HG03103 (cell line): ENCODE data around the gene HOXB8.

Experiments
- ATAC-seq: cut with Tn5 transposase; IDR thresholded peaks from one replicate; pipeline ENCODE4 v1.9.1; 2021; ENCODE audit warnings: low read depth; ENCODE audit not compliant: unreplicated experiment

Gene HOXB8

DNA sequence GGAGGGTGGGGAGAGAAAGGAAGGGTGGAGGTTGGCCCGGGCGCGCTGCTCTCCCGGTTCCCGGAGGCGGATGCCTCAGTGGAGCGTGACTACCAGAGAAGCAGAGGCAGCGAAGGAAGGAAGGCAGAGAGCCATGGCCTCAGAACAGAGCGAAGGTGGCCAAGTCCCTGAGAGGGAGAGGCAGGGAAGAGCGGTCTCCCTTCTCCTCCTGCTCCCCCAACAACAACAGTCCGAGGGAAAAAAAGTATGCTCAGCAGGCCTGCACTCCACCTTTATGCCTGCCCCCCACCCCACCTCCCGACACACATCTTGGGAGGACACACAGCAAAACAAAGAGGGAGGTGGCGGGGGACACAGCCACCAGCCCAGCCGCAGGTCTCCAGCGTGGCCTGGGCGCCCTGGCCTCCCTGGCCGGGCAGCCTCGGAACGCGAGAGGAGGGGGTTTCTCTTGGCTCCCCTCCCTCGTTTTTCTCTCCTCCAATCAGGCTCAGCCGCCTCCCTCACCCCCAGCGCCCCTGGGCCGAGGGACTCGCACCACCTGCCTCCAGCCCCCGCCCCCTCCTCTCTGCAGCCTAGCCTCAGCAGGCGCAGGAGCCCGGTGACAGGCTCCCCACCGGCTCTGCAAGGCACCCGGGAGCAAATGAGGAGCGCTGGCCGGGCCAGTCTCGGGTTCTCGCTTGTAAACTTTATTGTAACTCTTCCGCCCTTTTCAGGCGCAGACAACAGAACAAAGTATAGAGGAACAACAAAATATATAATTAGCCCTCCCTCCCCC, 3.2 kb downstream of the HOXB8 start:
- ATAC-seq = no peak

DNA sequence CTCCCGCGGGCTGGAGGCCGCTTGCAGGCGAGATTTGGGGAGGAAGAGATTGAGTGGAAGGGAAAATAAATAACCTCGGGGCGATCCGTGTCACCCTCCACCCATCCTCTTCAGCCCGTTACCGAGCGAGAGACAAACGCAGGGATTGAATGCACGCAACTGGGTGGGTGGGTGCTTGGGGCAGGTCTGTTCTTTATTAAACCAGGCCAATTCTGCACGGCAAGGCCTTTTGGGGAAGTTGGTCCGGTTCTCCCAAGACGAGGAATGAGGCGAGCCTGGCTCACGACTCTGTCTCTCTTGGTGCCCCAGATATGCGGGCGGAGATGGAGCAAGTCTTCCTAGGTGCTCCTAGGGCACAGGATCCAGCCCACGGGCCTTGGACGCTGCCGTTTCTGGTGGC, 3.9 kb downstream of the HOXB8 start:
- ATAC-seq = no peak

DNA sequence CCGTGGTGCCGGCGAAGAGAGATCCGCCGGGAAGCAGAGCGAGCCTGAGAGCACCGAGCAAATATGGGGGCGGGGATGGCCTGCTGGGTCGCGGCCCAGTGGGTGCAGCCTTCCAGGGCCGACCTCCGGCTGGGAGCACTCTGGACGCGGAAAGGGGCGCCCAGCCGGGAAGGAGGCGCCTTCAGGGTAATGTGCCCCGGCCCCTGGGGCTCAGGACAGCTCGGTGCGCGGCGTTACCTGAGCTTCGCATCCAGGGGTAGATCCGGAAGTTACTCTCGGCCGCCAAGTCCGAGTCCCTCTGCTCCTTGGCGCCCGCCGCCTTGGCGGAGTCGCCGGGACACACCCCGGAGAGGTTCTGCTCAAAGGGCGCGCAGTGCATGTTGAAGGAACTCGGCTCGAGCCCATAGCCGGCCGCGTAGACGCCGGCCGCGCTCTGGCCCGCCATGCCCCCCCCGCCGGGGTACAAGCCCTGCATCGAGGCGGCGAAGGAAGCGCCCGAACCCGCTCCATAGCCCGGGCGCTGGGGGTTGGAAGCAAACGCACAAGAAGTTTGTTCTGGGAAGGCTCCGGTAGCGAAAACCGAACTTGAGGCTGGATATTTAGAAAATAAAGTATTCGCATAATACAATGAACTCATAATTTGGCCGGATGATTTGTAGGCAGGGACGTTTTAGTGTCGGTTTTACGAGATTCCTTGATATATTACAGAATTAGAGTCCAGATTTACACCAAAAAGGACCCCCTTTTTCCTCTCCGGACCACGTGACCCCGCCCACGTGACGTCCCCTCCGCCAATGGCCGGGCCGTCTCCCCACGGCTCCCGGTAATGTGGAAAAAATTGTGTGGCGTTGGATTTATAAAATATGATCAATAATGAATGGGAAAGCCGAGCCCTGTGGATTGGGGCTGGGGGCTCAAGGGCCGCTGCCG, 4.5 kb downstream of the HOXB8 start, which contains the start of gene HOXB7:
HOXB7 (minus strand) TSS at position 736 of the 930 bp plus-strand sequence; CDS start at position 637, 99 bp downstream.
- ATAC-seq = no peak

DNA sequence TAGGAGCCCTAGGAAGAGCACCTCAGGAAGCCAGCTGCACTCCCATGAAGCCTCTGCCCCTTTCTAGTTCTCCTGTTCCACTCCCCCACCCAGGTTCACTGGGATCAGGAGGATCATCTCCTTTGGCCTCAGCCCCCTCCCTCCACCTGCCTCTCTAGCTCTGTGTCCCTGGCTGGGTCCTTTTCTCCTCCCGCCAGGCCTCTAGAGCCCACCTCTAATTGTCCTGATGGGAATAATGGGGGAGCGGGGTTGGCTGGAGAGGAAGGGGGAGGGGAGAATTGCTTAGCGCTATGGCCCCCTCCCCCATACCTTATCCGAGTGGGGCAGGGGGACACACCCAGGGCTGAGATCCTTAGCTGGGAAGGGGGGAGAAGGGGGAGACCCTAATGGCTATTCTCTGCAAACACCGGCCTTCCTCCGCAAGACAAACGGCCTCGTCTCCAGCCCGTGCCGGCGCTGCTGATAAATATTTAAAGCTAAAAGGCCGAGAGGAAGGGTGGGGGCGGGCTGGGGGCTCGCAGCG, 5.3 kb downstream of the HOXB8 start:
- no peak for ATAC-seq

- ATAC-seq = no peak
Observed at GRCh38 chr17:48609033-48609432, 6.1 kb downstream of the HOXB8 start.

- ATAC-seq = no peak
Observed at GRCh38 chr17:48608494-48608834, 6.6 kb downstream of the HOXB8 start.

GRCh38 chr17:48606892-48607614, 8.0 kb downstream of the HOXB8 start:
- no peak for ATAC-seq

- ATAC-seq = no peak
Observed at GRCh38 chr17:48605991-48606891, 8.9 kb downstream of the HOXB8 start.

DNA sequence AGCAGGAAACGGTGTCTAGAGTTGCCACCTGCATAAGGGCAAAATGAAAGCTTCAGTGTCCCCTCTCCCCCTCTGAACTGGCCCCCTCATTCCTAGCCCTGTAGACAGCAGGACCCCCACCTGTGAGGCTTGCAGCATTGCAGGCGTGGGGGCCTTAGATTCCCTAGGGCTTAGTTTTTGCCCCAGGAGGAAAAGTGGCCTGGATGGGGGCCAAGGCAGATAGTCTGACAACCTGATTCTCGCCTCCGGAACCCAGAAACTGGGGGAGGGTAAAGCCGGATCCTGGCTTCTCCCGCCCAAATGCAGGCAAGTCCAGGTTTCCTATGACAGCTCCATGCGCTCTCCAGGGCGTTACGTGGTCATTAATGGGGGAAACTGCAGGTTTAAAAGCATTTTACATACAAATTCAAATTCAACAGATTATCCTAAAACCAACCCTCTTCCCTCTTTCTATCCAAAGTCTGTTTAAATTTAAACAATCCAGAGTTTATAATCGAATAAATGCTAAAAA, 9.6 kb downstream of the HOXB8 start:
- ATAC-seq = no peak

DNA sequence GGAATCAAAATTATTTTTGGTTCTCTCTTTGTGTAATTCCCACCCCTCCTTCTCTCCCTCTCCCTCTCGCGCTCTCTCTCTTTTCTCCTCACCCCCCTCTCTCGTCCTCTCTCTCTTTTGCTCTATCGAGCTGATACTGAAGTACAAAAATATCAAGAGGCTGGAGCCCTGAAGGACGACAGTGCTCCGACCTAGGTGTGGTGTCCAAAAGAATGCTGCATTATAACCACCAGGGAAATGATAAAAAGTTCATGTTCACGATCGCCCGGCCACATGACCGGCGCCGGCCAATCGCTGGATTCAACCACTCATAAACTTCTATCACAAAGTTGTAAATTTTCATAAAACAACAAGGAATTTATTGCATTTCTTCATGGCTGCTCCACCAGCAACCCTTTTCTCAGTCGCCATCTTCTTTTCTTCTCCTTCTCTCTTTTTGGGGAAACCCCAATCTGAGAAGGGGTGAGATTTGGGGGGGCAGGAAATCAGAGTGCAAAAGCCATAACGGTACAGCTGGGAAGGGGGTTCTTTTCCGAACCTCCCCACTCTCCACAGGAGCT, 10.2 kb downstream of the HOXB8 start, which contains the start of gene HOXB6:
HOXB6 (minus strand) TSS at position 217 of the 560 bp plus-strand sequence. CDS start 6,836 bp downstream, outside the sequence.
- ATAC-seq = no peak

DNA sequence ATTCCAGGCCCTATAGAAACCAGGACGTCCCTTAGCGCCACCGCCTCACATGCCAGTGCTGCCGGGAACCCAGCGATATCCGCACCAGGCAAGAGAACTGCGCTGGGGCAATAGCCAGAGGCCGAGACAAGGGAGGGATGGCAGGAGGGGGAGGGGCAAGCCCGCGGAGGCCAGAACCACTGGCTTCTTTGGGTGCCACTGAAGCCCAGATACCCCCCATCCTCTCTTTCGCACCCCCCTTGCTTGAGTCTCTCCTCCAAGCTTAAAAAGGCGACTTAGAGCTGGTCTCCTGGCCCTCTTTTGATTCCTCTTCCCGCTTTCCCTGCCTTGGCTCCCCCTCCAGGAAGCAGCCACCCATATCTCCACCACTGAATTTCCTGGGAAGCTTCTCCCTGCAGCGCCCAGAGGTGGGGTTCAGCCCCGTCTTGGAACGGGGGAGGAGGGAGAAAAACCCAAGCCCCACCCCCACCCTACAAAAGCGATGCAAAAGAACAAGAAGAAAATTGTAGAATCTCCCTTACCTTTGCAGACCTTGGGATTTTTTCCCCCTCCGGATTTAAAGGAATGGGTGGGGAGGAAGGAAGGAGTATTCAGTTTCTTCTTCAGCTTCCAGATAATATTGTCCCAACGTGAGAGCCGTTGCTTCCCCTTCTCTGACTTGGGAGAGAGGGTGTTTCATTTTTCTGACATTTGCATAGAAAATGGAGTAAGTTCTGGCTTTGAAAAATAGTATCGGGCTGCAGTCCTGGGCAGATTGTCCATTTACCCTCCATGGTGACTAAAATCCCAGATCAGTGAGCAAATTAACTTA, 10.9 kb downstream of the HOXB8 start:
- no peak for ATAC-seq

DNA sequence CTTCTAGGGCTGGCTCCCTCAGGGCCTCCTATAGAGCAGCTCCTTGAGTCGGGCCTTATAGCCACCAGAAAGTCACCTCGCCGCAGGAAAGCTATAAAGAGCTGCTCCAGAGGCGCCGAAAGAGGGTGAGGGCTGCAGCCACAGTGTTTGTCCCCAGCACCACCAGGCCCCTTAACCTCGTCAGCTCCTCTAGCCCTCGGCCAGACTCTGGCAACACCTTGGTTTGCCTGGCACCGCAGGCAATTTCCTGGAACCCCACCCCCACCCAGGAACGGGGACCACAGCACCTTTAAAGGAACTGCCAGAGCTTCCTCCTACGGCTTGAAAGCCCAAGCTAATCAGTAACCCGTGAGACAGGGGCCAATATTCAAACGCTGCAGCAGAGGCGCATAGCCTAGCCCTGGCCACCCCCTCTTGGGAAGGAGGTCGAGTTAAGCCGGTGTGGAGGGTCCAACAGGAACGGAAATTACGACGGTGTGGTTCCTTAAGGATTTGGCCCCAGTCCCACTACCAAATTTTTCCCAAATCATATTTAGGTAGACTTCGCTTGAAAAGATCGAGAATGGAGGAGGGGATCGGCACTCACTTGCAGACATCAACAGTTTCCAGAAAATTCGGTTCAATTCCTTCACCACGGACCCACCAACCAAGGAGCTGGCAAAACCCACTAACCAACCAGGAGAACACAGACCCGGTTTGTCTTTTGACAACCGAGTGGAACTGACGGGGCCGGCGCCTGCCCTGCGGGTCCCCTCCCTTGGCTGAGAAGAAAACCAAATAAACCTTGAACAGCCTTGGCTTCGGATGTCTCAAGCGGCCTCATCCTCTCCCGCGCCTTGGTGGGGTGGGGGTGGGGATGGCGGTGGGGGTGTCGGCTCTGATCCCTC, 13.3 kb downstream of the HOXB8 start:
- no peak for ATAC-seq

- ATAC-seq = no peak
Observed at GRCh38 chr17:48601207-48601538, 13.9 kb downstream of the HOXB8 start.

- no peak for ATAC-seq
Observed at GRCh38 chr17:48600244-48601098, 14.6 kb downstream of the HOXB8 start.

- ATAC-seq = no peak
Observed at GRCh38 chr17:48599354-48599753, 15.7 kb downstream of the HOXB8 start.

GRCh38 chr17:48598736-48599135, 16.4 kb downstream of the HOXB8 start:
- no peak for ATAC-seq
